OCI-LY3 (cell line): ENCODE measurements around the gene LRRC46.
A peak's percentile ranks its signal among the peaks of the same experiment; 100 is the strongest.

Experiments
- EZH2phosphoT487 ChIP-seq: fragments of 200-600 bp; shearing (Covaris generic); IDR thresholded peaks from 2 replicates; pipeline ENCODE4 v1.6.1; 2018; ENCODE audit warnings: antibody characterized with exemption, mixed run types, low read depth
- TF ChIP-seq, protein P1 (sequence below): fragments of 200-600, 300-600 bp; sonication (generic); IDR thresholded peaks from 2 replicates; pipeline ENCODE4 v1.5.1; 2014; ENCODE audit warnings: antibody characterized with exemption, low read length, low read depth

DNA sequence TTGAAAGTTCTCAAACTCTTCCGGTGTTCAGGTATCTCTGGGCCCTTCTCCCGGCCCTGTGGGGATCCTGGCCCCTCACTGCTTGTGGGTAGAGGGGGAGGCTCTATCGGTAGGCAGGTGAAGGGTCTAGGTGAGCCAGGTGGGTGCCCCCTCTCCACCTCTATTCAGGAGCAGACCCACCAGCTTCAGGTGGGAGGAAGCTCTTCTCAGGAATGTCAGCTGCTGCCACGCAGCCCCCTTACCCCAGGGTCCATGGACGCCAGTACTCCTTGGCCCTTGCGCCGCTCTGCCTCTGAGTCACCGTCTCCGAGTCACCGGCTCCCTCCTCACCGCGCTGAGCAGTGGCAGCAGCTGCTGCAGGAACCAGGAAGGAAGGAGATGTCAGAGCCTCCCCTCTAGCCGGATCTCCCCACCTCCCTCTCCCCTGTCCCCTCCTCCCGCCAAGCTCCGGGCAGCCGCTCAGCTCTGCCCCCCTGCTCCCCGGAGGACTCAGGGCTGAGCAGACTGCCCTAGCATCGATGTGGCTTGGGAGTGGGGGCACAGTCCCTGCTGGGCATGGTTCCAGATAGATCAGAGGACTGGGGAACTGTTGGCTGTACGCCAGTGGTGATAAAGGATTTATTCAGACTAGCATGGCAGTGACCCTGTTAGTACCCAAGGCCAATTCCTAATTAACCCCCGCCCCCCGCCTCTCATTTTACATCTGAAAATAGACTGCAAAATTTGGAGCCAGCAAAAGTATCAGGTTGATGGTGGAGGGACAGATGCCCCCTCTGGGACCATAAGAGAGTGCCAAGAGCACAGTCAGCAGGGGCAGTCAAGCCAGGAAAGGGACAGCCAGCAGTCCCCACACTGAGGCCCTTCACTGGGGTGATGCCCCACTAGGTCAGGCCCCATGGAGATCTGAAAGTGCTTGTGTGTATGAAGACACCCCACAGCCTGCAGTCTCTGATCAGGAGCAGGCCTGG lies 9.8 kb upstream of the LRRC46 start, which contains the start of gene OSBPL7:
- TF ChIP-seq, protein P1, sequence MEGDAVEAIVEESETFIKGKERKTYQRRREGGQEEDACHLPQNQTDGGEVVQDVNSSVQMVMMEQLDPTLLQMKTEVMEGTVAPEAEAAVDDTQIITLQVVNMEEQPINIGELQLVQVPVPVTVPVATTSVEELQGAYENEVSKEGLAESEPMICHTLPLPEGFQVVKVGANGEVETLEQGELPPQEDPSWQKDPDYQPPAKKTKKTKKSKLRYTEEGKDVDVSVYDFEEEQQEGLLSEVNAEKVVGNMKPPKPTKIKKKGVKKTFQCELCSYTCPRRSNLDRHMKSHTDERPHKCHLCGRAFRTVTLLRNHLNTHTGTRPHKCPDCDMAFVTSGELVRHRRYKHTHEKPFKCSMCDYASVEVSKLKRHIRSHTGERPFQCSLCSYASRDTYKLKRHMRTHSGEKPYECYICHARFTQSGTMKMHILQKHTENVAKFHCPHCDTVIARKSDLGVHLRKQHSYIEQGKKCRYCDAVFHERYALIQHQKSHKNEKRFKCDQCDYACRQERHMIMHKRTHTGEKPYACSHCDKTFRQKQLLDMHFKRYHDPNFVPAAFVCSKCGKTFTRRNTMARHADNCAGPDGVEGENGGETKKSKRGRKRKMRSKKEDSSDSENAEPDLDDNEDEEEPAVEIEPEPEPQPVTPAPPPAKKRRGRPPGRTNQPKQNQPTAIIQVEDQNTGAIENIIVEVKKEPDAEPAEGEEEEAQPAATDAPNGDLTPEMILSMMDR = peak; percentile 61
- no peak for TF ChIP-seq EZH2phosphoT487
